ENCODE measurements around the gene ZNF565. TPM values are rescaled to one million over a fixed set of nuclear protein-coding genes. Genes with fewer than 3 reads are reported as not detected.
"Not testable (repeated sequence)": the region's sequence is repeated elsewhere in the genome, so short reads cannot be mapped to it uniquely, and the experiment has no call there.

ZNF565 gene
- total RNA-seq, 2 donors from 2014 or later, result 1.6 to 2.7 TPM

DNA sequence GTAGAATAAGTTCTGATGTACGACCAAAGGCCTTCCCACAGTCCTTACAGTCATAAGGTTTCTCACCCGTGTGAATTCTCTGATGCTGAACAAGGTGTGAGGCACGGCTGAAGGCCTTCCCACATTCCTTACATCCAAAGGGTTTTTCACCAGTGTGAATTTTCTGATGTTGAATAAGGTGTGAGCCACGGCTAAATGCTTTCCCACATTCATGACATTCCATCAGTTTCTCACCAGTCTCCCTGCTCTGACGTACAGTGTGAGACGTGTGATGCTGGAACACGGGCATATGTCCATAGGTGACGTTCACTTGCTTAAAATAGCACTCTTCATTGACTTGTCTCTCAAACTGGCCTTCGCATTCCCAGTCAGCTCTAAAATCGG is 31.2 kb downstream of the ZNF565 start:
- H3K4me3 Mint-ChIP-seq, result no peak overlapping the region
- DNase-seq, result peak; percentile 74
- H3K27ac ChIP-seq (ENCODE audit: low read depth, low read length), result peak overlapping the region; percentile 58

DNA sequence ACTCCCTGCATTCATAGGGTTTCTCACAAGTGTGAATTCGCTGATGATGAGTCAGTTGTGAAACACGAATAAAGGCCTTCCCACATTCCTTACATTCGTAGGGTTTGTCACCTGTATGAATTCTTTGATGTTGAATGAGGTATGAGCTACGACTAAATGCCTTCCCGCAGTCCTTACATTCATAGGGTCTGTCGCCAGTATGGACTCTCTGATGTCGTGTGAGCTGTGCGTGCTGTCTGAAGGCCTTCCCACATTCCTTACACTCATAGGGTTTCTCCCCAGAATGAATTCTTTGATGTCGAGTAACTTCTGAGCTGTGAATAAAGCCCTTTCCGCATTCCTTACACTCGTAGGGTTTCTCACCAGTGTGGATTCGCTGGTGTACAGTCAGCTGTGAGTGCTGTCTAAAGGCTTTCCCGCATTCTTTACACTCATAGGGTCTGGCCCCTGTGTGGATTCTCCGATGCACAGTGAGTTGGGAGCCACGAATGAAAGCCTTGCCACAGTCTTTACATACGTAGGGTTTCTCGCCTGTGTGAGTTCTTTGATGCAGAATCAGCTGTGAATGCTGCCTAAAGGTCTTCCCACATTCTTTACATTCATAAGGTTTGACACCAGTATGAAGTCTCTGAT is 31.7 kb downstream of the ZNF565 start:
- peak overlapping the region; percentile 43 for H3K9ac ChIP-seq (ENCODE audit: extremely low read depth, low read length, poor library complexity, severe bottlenecking)
- 78 to 84% methylated on average over 9 to 17 of the region's 17 CpGs for WGBS, 2 experiments (ENCODE audit: insufficient coverage in 1 of 2, insufficient read length in 1 of 2)
- H3K36me3 ChIP-seq (ENCODE audit: control insufficient read depth, insufficient read depth, low read length), result peaks cover 11% of the 10 kb centered on the region
- TF ChIP-seq, protein P1, sequence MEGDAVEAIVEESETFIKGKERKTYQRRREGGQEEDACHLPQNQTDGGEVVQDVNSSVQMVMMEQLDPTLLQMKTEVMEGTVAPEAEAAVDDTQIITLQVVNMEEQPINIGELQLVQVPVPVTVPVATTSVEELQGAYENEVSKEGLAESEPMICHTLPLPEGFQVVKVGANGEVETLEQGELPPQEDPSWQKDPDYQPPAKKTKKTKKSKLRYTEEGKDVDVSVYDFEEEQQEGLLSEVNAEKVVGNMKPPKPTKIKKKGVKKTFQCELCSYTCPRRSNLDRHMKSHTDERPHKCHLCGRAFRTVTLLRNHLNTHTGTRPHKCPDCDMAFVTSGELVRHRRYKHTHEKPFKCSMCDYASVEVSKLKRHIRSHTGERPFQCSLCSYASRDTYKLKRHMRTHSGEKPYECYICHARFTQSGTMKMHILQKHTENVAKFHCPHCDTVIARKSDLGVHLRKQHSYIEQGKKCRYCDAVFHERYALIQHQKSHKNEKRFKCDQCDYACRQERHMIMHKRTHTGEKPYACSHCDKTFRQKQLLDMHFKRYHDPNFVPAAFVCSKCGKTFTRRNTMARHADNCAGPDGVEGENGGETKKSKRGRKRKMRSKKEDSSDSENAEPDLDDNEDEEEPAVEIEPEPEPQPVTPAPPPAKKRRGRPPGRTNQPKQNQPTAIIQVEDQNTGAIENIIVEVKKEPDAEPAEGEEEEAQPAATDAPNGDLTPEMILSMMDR (conservative IDR thresholded peaks at IDR 0.05), result no peak
- Mint-ChIP-seq H3K36me3 (ENCODE audit: low read depth) (peaks cover 10% of the 10 kb centered on the region), H3K9me3 (no peaks in the 10 kb centered on the region), H3K4me1 (no peaks in the 10 kb centered on the region), H3K4me3 (no peak overlapping the region), H3K27me3 (ENCODE audit: insufficient read depth) (no peaks in the 10 kb centered on the region), H3K27ac (peak overlapping the region; percentile 59)
- peaks cover 4% of the 10 kb centered on the region for H3K4me1 ChIP-seq (ENCODE audit: control insufficient read depth, insufficient read depth, low read length)
- no peaks in the 10 kb centered on the region for H3K27me3 ChIP-seq (ENCODE audit: control insufficient read depth, insufficient read depth, low read length, poor library complexity, severe bottlenecking)
- peaks cover 16% of the 10 kb centered on the region for H3K9me3 ChIP-seq (ENCODE audit: control insufficient read depth, low read length)
- H3K4me3 ChIP-seq (ENCODE audit: low read length), result no peak overlapping the region
- DNase-seq, result peak; percentile 77
- peak overlapping the region; percentile 58 for H3K27ac ChIP-seq (ENCODE audit: low read depth, low read length)

More for the DNA sequence above, 31.2 kb downstream of the ZNF565 start:
- Histone ChIP-seq H3K9ac (ENCODE audit: extremely low read depth, low read length, poor library complexity, severe bottlenecking) (peak overlapping the region; percentile 43), H3K4me3 (ENCODE audit: low read length) (no peak overlapping the region), H3K9me3 (ENCODE audit: control insufficient read depth, low read length) (peaks cover 16% of the 10 kb centered on the region), H3K36me3 (ENCODE audit: control insufficient read depth, insufficient read depth, low read length) (peaks cover 11% of the 10 kb centered on the region), H3K27me3 (ENCODE audit: control insufficient read depth, insufficient read depth, low read length, poor library complexity, severe bottlenecking) (no peaks in the 10 kb centered on the region), H3K4me1 (ENCODE audit: control insufficient read depth, insufficient read depth, low read length) (peaks cover 4% of the 10 kb centered on the region)
- Mint-ChIP-seq H3K4me1 (no peaks in the 10 kb centered on the region), H3K36me3 (ENCODE audit: low read depth) (peaks cover 10% of the 10 kb centered on the region), H3K9me3 (no peaks in the 10 kb centered on the region), H3K27ac (peak overlapping the region; percentile 59), H3K27me3 (ENCODE audit: insufficient read depth) (no peaks in the 10 kb centered on the region)
- TF ChIP-seq, protein P1 (conservative IDR thresholded peaks at IDR 0.05), result no peak
- 88 to 94% methylated on average over 7 to 10 of the region's 10 CpGs for WGBS, 2 experiments (ENCODE audit: insufficient coverage in 1 of 2, insufficient read length in 1 of 2)

DNA sequence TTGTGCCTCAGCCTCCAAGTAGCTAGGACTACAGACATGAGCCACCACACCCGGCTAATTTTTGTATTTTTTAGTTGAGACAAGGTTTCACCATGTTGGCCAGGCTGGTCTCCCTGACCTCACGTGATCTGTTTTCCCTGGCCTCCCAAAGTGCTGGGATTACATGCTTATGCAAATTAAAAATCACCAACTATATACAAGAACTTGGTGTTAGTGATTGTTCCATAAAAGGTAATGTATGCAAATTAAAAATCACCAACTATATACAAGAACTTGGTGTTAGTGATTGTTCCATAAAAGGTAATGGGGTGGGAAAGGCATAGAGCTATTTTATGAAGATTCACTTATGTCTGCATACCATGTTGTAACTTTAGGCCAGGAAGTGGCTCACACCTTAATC is 35.4 kb downstream of the ZNF565 start:
- H3K27ac ChIP-seq (ENCODE audit: low read depth, low read length); H3K9me3 Mint-ChIP-seq; H3K27me3 ChIP-seq (ENCODE audit: control insufficient read depth, insufficient read depth, low read length, poor library complexity, severe bottlenecking); H3K4me3 ChIP-seq (ENCODE audit: low read length); H3K4me1 ChIP-seq (ENCODE audit: control insufficient read depth, insufficient read depth, low read length); DNase-seq; H3K9ac ChIP-seq (ENCODE audit: extremely low read depth, low read length, poor library complexity, severe bottlenecking); H3K27ac Mint-ChIP-seq; H3K4me3 Mint-ChIP-seq; H3K27me3 Mint-ChIP-seq (ENCODE audit: insufficient read depth); H3K4me1 Mint-ChIP-seq: not testable (repeated sequence)
- Histone ChIP-seq H3K9me3 (ENCODE audit: control insufficient read depth, low read length) (peaks cover 16% of the 10 kb centered on the region), H3K36me3 (ENCODE audit: control insufficient read depth, insufficient read depth, low read length) (peaks cover 11% of the 10 kb centered on the region)
- 65% methylated on average over 2 of the region's 2 CpGs; no CpG with 5 or more reads in 1 of the 2 experiments for WGBS, 2 experiments (ENCODE audit: insufficient coverage in 1 of 2, insufficient read length in 1 of 2)
- peaks cover 10% of the 10 kb centered on the region for H3K36me3 Mint-ChIP-seq (ENCODE audit: low read depth)

DNA sequence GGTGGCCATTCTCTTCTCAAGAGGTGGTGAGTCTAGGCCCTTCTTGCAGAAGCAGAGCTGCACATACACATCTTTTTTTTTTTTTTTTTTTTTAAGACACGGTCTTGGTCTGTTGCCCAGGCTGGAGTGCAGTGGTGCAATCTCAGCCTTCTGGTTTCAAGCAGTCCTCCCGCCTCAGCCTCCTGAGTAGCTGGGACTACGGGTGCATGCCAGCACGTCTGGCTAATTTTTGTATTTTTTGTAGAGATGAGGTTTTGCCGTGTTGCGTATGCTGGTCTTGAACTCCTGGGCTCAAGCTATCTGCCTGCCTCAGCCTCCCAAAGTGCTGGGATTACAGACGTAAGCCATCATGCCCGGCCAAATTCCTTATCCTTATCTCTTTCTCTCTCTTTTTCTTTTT is 40.6 kb downstream of the ZNF565 start:
- H3K27ac ChIP-seq (ENCODE audit: low read depth, low read length); H3K36me3 Mint-ChIP-seq (ENCODE audit: low read depth); H3K27ac Mint-ChIP-seq; DNase-seq; H3K4me1 ChIP-seq (ENCODE audit: control insufficient read depth, insufficient read depth, low read length); H3K27me3 Mint-ChIP-seq (ENCODE audit: insufficient read depth); H3K4me3 ChIP-seq (ENCODE audit: low read length); H3K36me3 ChIP-seq (ENCODE audit: control insufficient read depth, insufficient read depth, low read length); H3K9me3 ChIP-seq (ENCODE audit: control insufficient read depth, low read length); H3K27me3 ChIP-seq (ENCODE audit: control insufficient read depth, insufficient read depth, low read length, poor library complexity, severe bottlenecking); H3K4me1 Mint-ChIP-seq; H3K4me3 Mint-ChIP-seq; H3K9me3 Mint-ChIP-seq; H3K9ac ChIP-seq (ENCODE audit: extremely low read depth, low read length, poor library complexity, severe bottlenecking): not testable (repeated sequence)
- 88 to 92% methylated on average over 5 to 8 of the region's 8 CpGs for WGBS, 2 experiments (ENCODE audit: insufficient coverage in 1 of 2, insufficient read length in 1 of 2)
